Measurements from ENCODE around the gene MECR.

Gene MECR

DNA sequence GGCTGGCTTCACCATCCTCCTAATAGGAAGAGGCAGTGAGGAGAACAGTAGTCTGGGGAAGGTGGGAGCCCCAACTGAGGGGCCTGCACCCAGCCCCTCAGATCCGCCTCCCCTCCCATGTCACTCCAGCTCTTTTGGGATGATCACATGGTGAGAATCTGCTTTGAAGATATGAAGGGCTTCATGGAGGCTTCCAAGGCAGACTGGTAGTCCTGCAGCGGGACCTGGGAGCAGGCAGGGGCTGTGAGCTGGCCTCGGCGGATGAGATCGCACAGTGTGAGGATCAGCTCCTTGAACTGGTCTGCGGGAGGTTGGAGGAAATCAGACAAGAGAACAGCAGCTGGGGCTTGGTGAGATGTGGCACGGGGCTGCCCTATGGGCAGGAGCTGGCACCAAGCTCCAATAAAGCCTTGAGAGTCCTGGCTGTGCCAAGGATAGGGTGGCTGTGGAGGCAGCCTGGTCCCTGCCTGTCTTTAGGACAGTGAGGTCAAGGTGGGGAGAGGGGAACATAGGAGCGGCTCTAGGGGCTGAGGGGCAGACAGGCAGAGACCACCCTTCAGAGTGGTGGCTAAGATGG is 36.8 kb downstream of the MECR start:
- no peaks in the 10 kb centered on the region; the same call in 1 of the 2 replicates for H3K4me1 ChIP-seq (ENCODE audit: insufficient read depth, low read length)
- H3K36me3 ChIP-seq (ENCODE audit: insufficient read depth, low read length), result no peaks in the 10 kb centered on the region
- H3K9me3 ChIP-seq (ENCODE audit: control insufficient read depth, insufficient read depth, low read length), result no peaks in the 10 kb centered on the region
- H3K9ac ChIP-seq (ENCODE audit: low read depth, low read length), result no peak overlapping the region

DNA sequence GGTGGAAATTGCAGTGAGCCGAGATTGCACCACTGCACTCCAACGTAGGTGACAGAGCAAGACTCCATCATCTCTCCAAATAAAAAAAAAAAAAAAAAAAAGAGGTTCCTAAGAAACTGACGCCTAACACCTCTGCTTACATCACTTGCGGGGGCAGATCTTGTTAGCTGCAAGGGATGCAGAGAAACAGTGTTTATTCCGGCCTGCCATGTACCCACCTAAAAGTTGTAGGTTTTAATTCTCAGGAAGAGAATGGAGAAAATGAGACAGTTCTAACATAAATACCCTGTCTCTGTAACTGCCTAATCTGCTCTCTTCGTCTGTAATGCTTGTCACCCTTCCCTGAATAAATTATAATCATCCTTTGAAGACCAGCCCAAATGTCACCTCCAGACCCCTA is 40.0 kb downstream of the MECR start:
- Histone ChIP-seq H3K36me3 (ENCODE audit: insufficient read depth, low read length) (no peaks in the 10 kb centered on the region), H3K9me3 (ENCODE audit: control insufficient read depth, insufficient read depth, low read length) (no peaks in the 10 kb centered on the region), H3K4me1 (ENCODE audit: insufficient read depth, low read length) (peaks cover 16% of the 10 kb centered on the region), H3K9ac (ENCODE audit: low read depth, low read length) (no peak overlapping the region)

DNA sequence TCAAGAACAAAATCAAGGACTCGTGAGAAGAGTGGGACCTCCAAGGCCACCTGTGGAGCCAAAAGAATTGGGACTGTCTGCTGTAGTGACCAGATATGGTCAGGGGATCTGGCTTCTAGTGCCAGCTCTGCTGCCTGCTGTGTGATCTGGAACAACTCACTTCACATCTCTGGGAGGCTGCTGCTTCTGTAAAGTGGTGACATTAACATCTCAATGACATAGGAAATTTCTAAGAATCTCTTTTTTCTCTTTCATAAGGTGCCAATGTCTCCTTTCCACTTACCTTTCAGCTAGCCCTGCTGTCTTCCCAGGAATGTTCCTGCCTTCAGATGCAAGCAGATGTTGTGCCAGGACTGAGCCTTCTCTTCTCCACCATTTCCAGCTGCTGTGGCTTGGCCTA is 44.0 kb downstream of the MECR start:
- Histone ChIP-seq H3K9me3 (ENCODE audit: control insufficient read depth, insufficient read depth, low read length) (no peaks in the 10 kb centered on the region), H3K9ac (ENCODE audit: low read depth, low read length) (no peak overlapping the region), H3K36me3 (ENCODE audit: insufficient read depth, low read length) (no peaks in the 10 kb centered on the region), H3K4me1 (ENCODE audit: insufficient read depth, low read length) (peaks cover 20% of the 10 kb centered on the region)

DNA sequence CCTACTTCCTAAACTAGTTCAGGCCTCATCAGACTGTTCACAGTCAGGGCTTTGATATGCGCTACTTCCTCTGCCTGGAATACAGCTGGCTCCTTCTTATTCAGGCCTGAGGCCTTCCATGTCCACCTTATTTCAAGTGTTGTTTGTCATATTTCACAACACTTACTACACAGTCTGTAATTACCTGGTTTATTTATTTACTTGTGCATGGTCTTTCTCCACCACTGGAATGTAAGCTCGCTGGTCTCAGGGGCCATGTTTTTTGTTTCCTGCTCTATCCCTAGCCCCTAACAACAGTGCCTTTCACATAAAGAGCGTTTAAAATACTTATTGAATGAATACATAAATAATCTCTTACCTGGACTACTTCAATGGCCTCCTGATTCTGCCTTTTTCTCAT is 44.5 kb downstream of the MECR start:
- no peaks in the 10 kb centered on the region for H3K36me3 ChIP-seq (ENCODE audit: insufficient read depth, low read length)
- H3K9me3 ChIP-seq (ENCODE audit: control insufficient read depth, insufficient read depth, low read length), result no peaks in the 10 kb centered on the region
- no peak overlapping the region for H3K9ac ChIP-seq (ENCODE audit: low read depth, low read length)
- peaks cover 20% of the 10 kb centered on the region for H3K4me1 ChIP-seq (ENCODE audit: insufficient read depth, low read length)

DNA sequence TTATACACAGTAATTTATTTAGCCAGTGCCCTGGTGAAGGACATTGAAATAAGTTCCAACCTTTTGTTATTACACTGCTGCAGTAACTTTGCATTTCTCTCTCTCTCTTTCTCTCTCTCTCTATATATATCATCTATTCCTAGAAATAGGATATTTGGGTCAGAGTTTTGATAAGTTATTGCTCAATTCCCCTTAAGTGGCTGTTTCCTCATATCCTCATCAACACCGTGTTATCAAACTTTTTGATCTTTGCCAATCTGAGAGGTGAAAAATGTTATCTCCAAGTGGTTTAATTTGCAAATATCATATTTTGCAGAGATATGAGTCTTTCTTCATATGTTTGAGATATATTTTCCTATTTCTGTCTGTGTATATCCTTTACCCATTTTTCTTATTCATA is 47.4 kb downstream of the MECR start:
- Histone ChIP-seq H3K36me3 (ENCODE audit: insufficient read depth, low read length) (peaks cover 6% of the 10 kb centered on the region; the same call in 1 of the 2 replicates), H3K9ac (ENCODE audit: low read depth, low read length) (no peak overlapping the region), H3K4me1 (ENCODE audit: insufficient read depth, low read length) (peaks cover 25% of the 10 kb centered on the region), H3K9me3 (ENCODE audit: control insufficient read depth, insufficient read depth, low read length) (no peaks in the 10 kb centered on the region)

DNA sequence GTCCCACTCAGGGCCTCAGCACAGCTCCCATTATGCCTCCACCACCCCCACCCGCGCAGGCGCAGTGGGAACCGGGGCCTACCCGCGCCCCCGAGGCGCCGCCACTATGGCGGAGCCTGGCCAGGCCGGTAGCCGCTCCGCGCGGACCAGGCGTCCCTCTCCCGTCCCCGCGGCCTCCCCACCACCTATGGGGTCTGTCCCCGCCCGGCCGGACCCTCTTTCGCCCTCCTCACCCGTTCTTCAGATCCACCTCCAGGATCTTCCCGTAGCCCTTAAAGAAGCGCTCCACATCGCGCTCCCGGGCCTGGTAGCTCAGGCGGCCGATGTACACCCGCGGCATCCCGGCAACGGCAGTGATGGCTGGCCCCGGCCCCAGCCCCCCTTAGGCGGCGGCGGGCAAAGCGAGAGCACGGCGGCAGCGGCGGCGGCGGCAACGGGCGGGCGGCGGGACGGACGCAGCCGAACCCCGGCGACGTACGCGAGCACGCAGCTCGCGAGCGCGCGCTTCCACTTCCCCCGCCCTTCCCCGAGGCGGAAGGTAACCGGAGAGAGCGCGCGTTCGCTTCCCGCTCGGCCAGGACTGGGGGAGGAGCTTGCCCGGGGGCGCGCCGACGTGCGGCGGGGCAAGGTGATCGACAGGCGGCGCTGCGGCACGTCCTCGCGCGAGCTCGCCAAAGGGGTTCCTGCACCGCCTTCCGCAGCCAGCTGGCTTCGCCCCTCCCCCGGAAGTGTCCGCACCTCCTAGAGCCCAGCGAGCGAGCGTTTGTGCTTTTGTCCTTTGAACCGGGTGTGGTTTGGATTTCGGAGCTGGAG is 49.1 kb downstream of the MECR start, which contains the start of gene SRSF4:
Gene SRSF4, minus strand, starts transcription at position 488 of the 813 bp plus-strand sequence. Its CDS starts 148 bp downstream, at position 340.
- Histone ChIP-seq H3K4me1 (ENCODE audit: insufficient read depth, low read length) (peaks cover 24% of the 10 kb centered on the region), H3K36me3 (ENCODE audit: insufficient read depth, low read length) (peaks cover 6% of the 10 kb centered on the region; the same call in 1 of the 2 replicates), H3K9me3 (ENCODE audit: control insufficient read depth, insufficient read depth, low read length) (no peaks in the 10 kb centered on the region), H3K9ac (ENCODE audit: low read depth, low read length) (peak within 1 kb of the TSS; percentile 75)

DNA sequence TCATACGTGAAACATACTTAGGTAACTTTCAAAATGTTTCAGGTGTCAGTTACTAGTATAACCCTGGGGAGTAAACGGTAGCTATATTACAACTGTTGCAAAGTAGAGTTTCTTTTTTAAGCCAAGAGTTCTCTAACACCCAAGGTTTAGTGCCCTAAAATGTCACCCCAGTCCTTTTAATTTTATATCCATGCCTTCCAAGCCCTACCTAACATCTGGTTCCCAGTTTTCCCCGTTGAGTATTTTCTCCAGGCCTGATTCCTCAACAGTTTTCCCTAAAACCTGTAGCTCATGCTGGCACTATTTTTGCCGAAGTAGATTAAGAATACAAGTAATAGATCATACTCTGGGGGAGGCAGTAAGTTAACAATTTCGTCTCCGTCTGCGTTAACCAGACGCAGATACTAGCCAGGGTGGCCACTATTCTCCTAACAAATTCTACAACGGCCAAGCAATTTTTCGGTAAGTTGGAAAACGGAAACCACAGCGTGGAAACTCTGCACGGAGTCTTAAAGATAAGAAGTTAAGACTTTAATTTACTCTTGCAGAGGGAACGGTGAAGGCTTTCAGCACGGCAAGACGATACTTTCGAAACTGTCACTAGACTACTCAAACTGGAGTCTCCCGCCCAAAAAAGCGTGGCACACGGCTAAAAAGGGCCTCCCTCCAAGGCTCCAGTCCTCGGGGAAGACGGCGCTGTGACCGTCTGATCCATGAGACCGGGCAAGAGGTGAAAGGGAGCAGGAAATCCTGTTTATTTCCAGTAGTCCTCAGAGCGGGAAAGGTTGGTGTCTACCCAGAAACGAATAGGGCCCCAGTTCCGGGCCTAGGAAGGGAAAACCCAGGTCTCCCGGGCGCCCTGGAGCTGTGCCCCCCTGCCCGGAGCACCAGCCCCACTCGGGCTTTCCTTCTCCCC is 50.0 kb downstream of the MECR start:
- no peaks in the 10 kb centered on the region for H3K9me3 ChIP-seq (ENCODE audit: control insufficient read depth, insufficient read depth, low read length)
- peaks cover 17% of the 10 kb centered on the region for H3K4me1 ChIP-seq (ENCODE audit: insufficient read depth, low read length)
- H3K9ac ChIP-seq (ENCODE audit: low read depth, low read length), result peak overlapping the region; percentile 75
- peaks cover 6% of the 10 kb centered on the region; the same call in 1 of the 2 replicates for H3K36me3 ChIP-seq (ENCODE audit: insufficient read depth, low read length)

DNA sequence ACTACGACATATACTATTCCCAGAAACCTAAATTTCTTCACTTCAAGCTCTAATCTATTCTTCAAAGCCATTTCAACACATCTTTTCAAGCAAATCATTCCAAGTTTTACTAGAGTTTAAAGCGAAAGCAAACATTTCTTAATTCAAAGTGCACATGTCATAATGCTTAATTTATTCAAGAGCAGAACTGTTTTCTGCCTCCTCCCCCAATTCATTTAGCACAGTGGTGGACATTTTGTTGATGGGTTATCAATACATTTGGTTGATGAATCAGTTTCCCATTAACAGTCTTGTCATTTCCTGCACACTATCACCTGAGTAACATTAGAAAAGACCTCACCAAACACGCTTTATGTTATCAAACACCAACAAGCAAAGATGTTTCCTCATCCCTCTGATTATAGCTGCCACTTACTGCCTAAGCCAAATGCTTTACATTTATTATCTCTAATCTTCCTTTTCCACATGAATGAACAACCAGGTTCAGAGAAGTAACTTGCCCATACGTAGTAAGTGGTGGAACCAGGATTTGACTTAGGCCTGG is 51.0 kb downstream of the MECR start:
- H3K9ac ChIP-seq (ENCODE audit: low read depth, low read length), result peak overlapping the region; percentile 75
- peaks cover 15% of the 10 kb centered on the region for H3K4me1 ChIP-seq (ENCODE audit: insufficient read depth, low read length)
- peaks cover 6% of the 10 kb centered on the region; the same call in 1 of the 2 replicates for H3K36me3 ChIP-seq (ENCODE audit: insufficient read depth, low read length)
- H3K9me3 ChIP-seq (ENCODE audit: control insufficient read depth, insufficient read depth, low read length), result no peaks in the 10 kb centered on the region

DNA sequence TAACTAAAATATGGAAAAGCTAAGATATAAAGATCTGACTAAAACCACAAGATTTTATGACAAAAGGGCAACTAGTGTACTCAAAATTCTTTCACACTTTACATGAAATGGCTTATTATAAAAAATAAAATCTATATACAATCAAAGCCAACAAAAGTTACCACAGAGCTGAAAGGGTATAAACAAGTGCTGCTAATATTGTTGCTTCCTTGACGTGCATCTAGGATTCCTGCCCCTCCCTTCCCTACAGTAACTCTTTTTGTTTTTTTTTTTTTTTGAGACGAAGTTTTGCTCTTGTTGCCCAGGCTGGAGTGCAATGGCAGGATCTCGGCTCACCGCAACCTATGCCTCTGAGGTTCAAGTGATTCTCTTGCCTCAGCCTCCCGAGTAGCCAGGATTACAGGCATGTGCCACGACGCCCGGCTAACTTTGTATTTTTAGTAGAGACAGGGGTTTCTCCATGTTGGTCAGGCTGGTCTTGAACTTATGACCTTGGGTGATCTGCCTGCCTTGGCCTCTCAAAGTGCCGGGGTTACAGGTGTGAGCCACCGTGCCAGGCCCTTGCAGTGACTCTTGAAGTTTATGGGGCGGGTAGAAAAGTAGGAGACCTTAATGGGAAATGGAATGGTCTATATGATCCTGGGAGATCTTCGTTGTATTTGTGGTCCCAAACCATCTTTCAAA is 53.6 kb downstream of the MECR start:
- no peak overlapping the region for H3K9ac ChIP-seq (ENCODE audit: low read depth, low read length)
- peaks cover 12% of the 10 kb centered on the region for H3K4me1 ChIP-seq (ENCODE audit: insufficient read depth, low read length)
- no peaks in the 10 kb centered on the region for H3K9me3 ChIP-seq (ENCODE audit: control insufficient read depth, insufficient read depth, low read length)
- H3K36me3 ChIP-seq (ENCODE audit: insufficient read depth, low read length), result peaks cover 6% of the 10 kb centered on the region; the same call in 1 of the 2 replicates

DNA sequence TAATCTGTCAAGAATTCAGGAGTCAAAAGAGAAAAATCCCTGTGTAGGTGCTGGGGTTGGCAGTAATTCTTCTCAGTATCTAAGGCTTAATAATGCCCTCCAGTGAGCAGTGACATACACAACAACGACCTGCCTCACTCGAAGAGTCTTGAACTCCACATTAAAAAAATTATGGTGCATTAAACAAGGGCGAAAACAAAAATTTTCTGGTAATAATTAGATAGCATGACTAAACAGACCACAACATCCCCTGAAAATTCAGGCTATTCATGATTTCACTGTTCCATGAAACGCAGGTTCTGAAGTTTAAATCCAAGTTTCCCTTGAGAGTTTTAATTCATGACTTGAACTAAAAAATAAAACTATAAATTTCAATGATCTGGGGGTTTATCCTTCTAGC is 54.2 kb downstream of the MECR start:
- Histone ChIP-seq H3K4me1 (ENCODE audit: insufficient read depth, low read length) (peaks cover 15% of the 10 kb centered on the region), H3K9me3 (ENCODE audit: control insufficient read depth, insufficient read depth, low read length) (no peaks in the 10 kb centered on the region), H3K36me3 (ENCODE audit: insufficient read depth, low read length) (peaks cover 6% of the 10 kb centered on the region; the same call in 1 of the 2 replicates), H3K9ac (ENCODE audit: low read depth, low read length) (no peak overlapping the region)

DNA sequence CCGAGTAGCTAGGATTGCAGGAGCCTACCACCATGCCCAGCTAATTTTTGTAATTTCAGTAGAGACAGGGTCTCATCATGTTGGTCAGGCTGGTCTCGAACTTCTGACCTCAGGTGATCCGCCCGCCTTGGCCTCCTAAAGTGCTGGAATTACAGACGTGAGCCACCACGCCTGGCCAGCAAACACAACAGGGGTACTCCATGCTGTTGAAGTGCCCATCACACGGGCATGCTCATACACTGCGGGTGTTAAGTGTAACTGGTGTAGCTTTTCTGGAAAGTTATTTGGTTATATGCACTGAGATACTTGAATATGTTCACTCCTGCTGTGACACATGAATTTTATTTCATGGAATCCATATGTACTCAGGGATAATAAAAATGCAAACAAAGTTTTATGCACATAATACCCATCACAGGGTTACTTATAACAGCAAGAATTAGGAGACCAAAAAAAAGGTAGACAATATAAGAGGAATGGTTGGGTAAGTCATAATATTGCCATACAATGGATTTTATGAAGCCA is 58.3 kb downstream of the MECR start:
- Histone ChIP-seq H3K9ac (ENCODE audit: low read depth, low read length) (no peak overlapping the region), H3K4me1 (ENCODE audit: insufficient read depth, low read length) (peaks cover 26% of the 10 kb centered on the region), H3K9me3 (ENCODE audit: control insufficient read depth, insufficient read depth, low read length) (no peaks in the 10 kb centered on the region), H3K36me3 (ENCODE audit: insufficient read depth, low read length) (no peaks in the 10 kb centered on the region; the same call in 1 of the 2 replicates)

DNA sequence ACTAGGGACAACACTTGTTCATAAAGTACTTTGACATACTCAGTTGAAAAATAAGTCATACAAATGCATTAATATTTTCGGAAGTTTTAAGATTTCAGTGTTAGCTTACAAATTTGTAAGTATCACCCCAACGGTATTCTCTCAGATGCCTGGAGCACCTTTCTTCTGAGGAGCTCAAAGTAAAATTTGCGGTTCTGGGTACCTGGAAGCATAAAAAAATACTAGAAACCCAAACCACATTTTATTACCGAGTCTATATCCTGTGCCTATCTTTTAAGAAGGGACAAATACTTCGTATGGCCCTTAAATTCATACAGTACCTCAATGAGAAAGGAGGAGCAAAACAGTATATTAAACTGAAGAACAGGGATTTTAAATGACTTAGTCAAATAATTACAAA is 59.2 kb downstream of the MECR start:
- H3K4me1 ChIP-seq (ENCODE audit: insufficient read depth, low read length), result peaks cover 24% of the 10 kb centered on the region
- peaks cover 4% of the 10 kb centered on the region for H3K36me3 ChIP-seq (ENCODE audit: insufficient read depth, low read length)
- no peaks in the 10 kb centered on the region for H3K9me3 ChIP-seq (ENCODE audit: control insufficient read depth, insufficient read depth, low read length)
- H3K9ac ChIP-seq (ENCODE audit: low read depth, low read length), result no peak overlapping the region

DNA sequence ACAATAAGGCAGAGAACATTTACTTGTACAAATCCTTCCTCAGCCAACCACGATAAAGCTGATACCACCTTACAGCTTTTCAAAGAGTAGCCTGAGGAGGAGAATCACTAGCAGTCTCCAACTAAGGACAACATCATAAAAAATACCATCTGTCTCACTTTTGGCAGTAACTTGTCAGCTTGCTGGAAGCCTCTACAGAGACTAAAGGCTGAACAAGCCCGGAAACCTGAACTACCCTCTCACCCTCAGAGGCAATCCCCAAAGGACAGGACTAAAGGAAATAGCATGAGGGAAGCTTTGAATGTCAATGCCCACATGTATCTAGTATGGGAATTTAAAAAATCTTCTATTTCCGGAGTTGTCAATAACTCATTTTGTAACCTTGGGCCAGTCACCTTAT is 59.6 kb downstream of the MECR start:
- Histone ChIP-seq H3K36me3 (ENCODE audit: insufficient read depth, low read length) (peaks cover 6% of the 10 kb centered on the region), H3K9ac (ENCODE audit: low read depth, low read length) (no peak overlapping the region), H3K9me3 (ENCODE audit: control insufficient read depth, insufficient read depth, low read length) (no peaks in the 10 kb centered on the region), H3K4me1 (ENCODE audit: insufficient read depth, low read length) (peaks cover 28% of the 10 kb centered on the region)
